GM18907 (cell line): ENCODE results near the gene PTCD1.
"Not testable (repeated sequence)": the region's sequence is repeated elsewhere in the genome, so short reads cannot be mapped to it uniquely, and the experiment has no call there.

Source experiments
- ATAC-seq: cut with Tn5 transposase; IDR thresholded peaks from one replicate; pipeline ENCODE4 v1.9.1; 2021; ENCODE audit warnings: mild to moderate bottlenecking, moderate library complexity; ENCODE audit not compliant: unreplicated experiment

The PTCD1 gene

DNA sequence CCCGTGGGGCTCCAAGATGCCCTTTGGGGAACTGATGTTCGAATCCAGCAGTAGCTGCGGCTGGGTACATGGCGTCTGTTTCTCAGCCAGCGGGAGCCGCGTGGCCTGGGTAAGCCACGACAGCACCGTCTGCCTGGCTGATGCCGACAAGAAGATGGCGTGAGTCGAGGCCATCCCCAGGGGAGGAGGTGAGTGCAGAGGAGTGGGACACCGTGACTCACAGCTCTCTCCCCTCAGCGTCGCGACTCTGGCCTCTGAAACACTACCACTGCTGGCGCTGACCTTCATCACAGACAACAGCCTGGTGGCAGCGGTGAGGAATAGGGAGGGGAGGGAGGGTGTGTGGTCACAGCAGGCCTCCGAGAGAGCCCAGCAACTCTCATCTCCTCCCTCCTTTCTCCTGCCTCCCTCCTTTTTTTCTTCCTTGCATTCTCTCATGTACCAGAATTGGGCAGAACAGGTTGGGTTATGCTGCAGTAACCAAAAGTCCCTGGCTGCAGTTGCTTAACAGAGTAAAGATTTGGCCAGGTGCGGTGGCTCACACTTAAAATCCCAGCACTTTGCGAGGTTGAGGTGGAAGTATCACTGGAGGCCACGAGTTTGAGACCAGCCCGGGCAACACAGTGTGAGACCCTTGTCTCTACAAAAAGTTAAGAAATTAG lies 47.5 kb downstream of the PTCD1 start:
- ATAC-seq: no peak

DNA sequence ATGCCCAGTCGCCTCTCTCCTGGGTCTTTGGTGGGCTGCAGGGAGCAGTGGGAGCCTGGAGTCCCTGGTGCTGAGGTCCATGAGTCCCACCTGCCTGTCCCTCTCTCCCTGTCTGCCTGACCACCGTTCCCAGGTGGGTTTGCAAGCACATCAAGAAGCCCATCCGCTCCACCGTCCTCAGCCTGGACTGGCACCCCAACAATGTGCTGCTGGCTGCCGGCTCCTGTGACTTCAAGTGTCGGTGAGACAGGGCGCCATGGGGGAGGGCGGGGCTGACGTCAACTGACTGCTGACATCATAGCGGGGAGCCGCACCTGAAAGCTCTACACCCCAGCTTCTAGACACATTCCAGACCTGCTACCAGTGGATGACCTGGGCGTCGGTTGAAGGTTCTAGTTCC lies 48.8 kb downstream of the PTCD1 start:
- ATAC-seq: no peak

DNA sequence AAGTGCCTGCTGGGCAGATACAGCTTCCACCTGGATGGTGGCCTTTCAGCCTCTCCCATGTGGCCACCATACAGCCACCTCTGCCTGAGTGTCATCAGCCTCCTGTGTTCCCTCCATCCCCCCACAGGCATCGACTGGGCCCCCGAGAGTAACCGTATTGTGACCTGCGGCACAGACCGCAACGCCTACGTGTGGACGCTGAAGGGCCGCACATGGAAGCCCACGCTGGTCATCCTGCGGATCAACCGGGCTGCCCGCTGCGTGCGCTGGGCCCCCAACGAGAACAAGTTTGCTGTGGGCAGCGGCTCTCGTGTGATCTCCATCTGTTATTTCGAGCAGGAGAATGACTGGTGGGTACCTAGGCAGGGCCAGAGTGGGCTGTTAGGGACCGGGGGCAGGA lies 50.7 kb downstream of the PTCD1 start:
- no peak for ATAC-seq

DNA sequence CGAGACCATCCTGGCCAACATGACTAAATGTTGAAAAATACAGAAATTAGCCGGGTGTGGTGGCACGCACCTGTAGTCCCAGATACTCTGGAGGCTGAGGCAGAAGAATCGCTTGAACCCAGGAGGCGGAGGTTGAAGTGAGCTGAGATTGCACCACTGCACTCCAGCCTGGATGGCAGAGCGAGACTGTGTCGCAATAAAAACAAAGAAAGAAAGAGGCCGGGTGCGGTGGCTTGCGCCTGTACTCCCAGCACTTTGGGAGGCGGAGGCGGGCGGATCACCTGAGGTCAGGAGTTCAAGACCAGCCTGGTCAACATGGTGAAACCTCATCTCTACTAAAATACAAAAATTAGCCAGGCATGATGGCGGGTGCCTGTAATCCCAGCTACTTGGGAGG lies 51.4 kb downstream of the PTCD1 start:
- not testable (repeated sequence) for ATAC-seq

DNA sequence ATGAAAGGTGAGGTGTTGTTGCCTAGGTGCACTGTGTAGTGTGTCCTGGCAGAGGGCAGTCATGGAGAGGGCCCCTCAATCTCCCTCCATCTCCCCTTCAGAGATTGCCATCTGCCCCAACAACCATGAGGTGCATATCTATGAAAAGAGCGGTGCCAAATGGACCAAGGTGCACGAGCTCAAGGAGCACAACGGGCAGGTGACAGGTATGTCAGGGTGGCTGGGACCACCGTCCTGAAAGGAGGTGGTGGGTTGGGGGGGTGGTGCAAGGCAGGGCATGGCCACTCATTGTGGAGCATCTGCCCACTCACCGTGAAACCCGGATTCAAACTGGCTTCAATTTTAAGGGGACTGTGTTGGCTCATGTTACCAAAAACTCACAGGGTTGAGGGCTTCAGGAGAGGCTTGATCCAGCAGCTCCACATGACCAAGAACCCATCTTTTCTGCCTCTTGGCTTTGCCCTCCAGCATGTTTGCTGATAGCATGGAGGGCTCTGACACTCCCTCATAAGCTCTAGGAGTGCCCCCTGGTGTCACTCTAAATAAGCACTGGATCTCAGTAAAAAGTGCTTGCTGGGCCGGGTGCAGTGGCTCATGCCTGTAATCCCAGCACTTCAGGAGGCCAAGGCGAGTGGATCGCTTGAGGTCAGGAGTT lies 51.9 kb downstream of the PTCD1 start:
- no peak for ATAC-seq

DNA sequence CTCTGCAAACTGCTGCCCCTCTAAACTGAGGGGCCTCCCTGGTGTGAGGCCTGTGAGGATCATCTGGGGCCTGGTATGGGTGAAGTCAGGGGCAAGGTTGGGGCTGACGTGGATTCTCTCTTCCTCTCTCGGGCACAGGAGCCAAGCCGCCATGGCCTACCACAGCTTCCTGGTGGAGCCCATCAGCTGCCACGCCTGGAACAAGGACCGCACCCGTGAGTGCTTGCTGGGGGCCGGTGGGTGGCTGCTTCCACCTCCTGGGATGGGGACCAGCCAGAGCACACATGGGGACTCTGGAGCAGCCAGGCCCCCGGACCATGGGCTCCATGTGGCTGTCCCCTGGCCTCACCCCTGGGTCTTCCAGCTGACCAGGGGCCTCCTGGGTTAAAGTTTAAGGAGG lies 53.0 kb downstream of the PTCD1 start:
- ATAC-seq: no peak

DNA sequence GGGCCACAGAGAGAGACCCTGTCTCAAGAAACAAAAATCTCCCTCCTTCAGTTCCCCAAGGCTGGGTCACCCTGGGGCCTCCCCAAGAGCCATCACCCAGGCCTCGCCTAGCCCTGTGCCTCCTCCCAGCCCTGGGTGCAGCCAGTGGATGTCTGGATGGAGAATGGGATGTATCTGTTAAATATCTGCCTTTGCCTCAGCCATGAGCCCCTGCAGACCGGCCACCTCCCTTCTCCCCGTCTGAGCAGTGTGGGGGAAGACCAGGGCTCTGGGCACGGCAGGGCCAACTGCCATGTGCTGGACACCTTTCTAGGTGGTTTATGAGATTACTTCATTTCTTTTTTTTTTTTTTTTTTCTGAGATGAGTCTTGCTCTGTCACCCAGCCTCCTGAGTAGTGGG lies 54.1 kb downstream of the PTCD1 start:
- ATAC-seq: no peak

DNA sequence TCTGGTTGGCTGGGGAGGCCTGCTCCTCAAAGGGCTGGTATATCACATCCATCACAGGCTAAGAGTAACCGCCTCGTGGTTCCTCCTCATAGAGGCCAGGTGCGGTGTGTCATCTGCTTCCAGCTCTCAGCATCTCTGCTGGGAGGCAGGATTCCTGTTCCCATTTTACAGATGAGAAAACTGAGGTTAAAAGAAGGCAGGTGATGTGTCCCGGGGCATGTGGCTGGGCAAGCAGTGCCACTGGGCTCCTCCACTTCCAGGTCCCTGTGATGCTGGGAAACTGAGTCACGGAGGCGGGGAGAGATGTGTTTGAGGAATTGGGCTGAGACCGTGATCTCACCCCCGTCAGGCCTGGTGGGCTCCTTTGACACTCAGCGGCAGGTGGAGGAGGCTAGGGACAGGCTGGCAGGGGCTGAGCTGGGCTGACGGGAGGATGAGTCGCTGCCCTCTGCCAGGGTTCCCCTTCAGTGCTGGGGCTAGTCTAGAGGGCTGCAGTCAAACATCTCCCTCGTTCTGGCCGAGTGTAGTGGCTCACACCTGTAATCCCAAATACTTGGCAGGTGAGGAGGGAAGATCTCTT lies 54.7 kb downstream of the PTCD1 start:
- no peak for ATAC-seq

DNA sequence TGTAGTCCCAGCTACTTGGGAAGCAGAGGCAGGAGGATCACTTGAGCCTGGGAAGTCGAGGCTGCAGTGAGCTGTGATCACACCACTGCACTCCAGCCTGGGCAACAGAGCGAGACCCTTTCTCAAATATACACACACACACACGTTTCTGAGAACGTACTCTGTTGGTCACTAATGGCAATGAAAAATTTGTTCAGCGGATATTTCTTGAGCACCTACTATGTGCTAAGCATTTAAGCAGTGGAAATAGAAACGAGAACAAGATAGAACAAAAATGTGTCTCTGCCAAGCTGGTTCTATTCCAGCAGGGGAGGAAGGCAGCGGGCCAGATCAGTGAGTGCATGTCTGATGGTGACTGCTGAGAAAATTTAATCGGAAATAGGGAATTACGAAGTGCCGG lies 55.4 kb downstream of the PTCD1 start:
- ATAC-seq: no peak

DNA sequence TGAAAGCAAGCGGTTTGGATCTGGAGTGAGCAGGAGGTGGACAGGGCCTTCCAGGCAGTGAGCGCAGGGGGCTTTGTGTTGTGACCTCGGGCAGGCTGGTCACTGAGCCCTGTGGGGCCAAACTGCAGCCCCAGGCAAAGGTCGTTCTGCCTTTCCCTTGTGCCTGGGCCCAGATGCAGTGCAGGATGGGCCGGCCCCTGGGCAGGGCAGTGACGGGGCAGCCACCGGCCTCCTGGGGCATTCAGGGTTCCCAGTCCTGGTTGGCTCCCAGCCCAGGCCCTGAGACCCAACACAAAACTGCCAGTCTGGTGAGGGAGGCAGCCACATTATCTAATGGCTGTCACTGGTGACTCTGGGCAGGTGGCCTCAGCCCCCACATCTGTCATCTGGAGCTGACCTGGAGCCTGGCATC lies 56.9 kb downstream of the PTCD1 start:
- ATAC-seq: no peak

DNA sequence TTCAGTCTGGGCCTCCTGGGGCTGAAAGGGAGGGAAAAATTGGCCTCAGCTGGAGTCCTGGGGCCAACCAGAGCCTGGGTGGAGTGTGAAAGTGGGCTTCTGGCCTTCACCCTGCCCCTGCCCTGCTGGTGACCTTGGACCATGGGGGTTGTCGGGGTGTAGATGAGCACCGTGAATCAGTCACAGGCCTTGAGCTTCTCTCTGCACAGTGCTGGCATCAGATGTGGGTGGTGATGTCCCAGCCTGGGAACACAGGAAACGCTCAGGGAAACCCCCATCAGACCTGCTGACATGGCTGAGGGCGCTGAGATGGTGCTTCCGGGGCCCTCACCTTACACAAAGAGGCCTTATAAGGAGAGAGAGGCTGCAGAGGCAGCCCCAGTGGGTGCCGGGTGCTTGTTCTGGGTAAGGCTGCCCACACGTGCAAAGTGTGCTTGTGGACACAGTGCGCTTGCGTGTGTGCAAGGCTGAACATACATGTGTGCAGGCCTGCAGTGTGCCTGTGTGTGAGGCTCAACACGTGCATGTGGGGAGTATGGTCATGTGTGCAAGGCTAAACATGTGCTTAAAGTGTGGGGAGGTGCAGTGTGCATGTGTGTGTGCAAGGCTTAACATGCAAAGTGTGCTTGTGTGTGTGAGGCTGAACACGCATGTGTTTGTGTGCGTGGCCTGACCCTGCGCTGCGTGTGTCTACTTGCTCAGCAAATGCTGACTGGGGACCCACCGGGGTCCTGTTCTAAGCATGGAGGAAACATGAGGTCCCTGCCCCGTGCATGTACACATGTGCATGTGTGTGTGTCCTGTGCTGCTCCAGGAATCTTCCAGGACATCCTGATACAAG lies 57.6 kb downstream of the PTCD1 start:
- peak; percentile 85 for ATAC-seq

DNA sequence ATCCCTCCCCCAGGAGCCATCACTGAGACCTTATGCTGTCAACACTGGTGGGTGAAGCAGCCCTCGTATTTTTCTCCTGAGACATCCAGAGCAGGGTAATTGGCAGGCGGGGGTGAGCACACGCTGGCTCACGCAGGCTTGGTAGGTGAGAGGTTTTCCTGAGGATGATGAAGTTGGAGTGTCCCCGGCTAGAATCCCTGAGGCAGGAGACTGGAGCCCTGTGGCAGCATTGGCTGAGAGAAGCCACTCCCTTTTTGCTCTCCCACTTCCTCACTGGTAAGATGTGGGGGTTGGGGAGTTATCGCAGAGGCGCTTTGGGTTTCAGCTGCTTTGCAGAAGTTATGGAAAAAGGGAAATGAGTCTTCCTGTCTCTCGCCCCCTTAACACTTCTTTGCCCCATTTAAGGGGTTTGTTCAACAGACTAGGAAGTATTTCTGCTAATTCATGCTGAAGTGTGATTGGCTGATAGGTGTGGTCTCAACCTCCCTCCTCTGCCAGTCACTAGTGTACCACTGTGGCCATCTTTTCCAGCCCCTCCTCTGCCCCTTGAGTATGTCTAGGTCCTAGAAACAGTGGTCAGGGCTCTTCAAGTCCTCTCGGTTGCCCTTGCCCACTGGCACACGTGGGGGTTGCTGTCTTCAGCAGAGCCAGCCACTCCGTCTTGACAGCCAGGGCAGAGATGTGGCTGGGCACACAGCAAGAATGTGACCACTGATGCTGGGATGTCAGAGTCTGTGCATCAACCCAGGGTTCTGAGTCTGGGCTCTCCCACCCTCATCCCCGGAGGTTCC lies 58.4 kb downstream of the PTCD1 start:
- ATAC-seq: peak; percentile 41

DNA sequence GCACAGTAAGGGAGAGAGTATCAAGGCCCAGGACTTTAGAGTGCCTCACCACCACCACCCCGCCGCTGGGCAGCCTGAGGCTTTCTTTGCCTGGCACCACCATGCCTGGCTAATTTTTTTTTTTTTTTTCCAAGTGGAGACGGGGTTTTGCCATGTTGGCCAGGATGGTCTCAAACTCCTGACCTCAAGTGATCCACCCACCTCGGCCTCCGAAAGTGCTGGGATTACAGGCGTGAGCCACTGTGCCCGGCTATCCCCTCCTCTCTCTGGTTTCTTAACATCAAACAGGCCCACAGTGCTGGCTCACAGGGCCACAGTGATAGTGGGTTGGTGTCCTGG lies 58.9 kb downstream of the PTCD1 start:
- ATAC-seq: not testable (repeated sequence)

DNA sequence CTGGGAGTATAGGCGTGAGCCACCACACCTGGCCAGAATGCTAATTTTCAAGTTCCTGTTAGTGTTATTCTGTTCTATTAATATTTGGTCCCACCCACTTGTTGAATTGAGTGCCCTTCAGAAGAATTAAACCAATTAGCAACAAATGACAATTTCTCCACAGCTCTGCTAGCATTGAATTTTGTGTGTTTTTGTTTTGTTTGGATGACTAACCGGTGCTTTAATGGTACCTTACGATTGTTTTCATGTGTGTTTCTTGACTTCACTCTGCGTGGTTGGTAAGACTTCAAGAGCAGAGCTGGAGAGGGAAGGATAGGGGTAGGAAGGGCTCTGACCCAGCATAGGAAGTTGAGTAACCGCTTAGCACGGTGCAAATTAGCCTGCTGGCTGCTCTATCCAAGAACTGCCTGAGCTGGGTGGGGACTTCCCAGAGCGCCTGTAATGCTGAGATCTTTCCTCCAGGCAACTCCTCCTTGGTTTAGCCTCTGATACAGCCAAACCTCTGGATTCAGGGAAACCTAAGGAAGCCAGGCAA lies 59.5 kb downstream of the PTCD1 start:
- no peak for ATAC-seq

DNA sequence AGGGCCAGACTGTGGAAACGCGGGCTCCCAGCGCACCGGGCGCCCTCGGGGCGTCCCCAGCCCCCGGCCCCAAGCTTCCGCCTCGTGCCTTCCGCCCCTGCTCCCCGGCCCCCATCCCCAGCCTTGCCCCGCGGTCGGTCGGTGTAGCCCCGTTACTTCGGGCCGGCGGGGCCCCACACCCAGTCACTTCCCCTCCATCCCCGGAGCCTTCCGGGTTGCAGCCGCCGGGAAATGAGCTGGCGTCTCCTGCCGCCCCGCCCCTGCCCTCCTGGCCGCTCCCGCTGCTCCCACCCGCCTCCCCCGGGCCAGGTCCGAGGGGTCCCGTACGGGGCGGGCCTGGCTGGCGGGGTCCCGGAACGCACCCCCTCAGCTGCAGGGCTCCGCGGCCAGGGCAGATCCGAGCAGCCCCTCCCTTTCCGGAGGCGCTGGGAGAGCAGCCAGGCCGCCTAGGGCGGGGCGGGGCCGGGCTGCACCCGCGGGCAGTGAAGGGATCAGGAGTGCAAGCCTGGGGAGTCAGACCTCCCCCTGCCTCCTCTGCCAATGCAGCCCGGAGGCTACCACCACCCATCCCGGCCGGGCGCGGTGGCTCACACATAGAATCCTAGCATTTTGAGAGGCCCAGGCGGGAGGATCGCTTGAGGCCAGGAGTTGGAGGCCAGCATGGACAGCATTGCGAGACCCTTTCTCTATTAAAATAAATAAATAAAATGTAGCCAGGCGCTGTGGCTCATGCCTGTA lies 63.4 kb downstream of the PTCD1 start:
- ATAC-seq: peak; percentile 46

DNA sequence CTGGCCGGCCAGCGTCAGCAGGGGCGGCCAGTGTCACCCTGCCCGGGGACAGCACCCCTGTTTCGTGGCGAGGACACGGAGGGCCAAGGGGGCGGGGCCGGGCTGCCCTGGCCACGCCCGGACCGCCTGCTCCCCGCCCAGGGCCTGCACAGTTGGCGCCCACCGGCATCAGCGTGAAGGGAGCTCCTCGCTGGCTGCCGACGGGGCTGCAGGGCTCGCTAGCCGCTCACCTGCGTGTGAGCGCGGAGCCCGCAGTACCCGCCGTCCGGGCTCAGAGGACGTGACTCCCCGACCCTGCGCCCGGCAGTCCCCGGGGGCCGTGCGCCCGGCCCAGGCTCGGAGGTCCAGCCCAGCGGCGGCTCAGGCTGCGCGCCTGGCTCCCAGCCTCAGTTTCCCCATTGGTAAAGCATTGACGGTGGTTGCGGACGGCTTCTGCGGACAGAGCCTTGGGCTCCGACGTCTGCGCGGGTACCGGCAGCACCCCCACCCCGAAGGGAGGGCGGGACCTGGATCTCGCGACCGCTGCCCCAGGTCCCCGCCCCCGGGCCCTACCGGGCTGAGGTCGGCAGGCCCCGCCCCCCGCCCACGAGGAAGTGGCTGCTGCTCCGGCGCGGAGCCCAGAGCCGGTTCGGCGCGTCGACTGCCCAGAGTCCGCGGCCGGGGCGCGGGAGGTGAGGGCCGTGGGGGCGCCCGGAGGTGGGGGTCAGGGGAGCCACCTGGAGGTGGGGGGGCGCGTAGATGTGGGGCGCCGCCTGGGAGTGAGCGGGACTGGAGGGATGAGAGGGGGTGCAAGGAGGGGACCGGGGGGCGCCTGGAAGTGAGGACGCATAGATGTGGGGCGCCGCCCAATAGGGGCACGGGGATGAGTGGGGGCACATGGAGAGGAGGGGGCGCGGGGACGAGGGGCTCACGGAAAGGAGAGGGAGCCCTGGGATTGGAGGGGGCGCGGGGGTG lies 64.2 kb downstream of the PTCD1 start, which contains the start of gene ARPC1B:
TSS of gene ARPC1B (plus strand) at position 620 of the 954 bp plus-strand sequence. CDS start 10,985 bp downstream, outside the sequence.
- ATAC-seq: peak; percentile 63

DNA sequence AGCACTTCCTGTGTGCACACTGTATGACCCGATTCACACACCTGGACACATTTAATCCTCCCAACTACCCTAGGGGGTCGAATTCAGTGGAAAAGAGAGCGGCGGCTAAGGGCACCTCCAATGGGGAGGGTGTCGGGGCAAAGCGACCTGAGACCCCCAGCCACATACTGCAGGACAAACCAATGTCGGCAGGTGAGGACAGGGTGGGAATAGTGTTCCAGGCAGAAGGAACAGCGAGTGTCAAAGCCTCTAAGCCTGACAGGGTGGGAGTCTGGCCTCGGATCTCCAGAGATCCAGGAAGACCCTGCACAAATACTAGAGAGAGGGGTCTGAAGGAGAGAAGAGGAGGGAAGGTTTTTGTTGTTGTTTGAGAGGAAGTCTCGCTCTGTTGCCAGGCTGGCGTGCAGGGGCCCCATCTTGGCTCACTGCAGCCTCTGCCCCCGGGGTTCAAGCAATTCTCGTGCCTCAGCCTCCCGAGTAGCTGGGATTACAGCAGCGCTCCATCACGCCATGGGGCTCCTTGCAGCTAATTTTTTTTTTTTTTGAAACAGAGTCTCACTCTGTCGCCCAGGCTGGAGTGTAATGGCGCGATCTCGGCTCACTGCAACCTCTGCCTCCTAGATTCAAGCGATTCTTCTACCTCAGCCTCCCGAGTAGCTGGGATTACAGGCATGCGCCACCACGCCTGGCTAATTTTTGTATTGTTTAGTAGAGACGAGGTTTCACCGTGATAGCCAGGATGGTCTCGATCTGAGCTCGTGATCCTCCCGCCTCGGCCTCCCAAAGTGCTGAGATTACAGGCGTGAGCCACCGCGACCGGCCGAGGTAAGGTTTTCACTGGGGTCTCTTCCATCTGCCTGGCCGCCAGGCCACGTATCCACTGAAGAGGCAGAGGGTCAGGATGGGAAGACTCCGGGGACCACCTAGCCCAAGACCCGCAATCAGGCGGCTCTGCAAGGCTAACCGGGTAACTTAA lies 65.2 kb downstream of the PTCD1 start:
- no peak for ATAC-seq
